Astrocyte (in vitro differentiated cells and primary cell): ENCODE data around the gene MYO1A. TPM values are rescaled to one million over a fixed set of nuclear protein-coding genes. Genes with fewer than 3 reads are reported as not detected.

Source experiments
- DNase-seq: peaks from one replicate; pipeline ENCODE4 v3.0.0-alpha.2; 2010; ENCODE audit warnings: low read depth
- FAIRE-seq: peaks from 2 replicates; lab custom pipeline; 2011; peaks lifted over from hg19 to GRCh38; lab: Jason Lieb, UNC
- H2AFZ ChIP-seq: 2 replicates; pipeline ENCODE4 v1.6.0; 2012; ENCODE audit warnings: low read depth, low read length, inconsistent platforms
- H3K27ac ChIP-seq: 2 replicates; pipeline ENCODE4 v1.5.1; 2011; ENCODE audit warnings: low read depth, low read length, inconsistent platforms
- H3K27me3 ChIP-seq: 2 replicates; pipeline ENCODE4 v1.6.0; 2011; ENCODE audit warnings: low read length, inconsistent platforms; ENCODE audit not compliant: insufficient read depth
- H3K36me3 ChIP-seq: 2 replicates; pipeline ENCODE4 v1.5.1; 2011; ENCODE audit warnings: low read length, inconsistent platforms; ENCODE audit not compliant: insufficient read depth
- H3K4me1 ChIP-seq: 2 replicates; pipeline ENCODE4 v1.5.1; 2011; ENCODE audit warnings: low read length, inconsistent platforms; ENCODE audit not compliant: insufficient read depth
- H3K4me2 ChIP-seq: 2 replicates; pipeline ENCODE4 v1.6.0; 2012; ENCODE audit warnings: low read length, inconsistent platforms
- H3K4me3 ChIP-seq: 2 replicates; pipeline ENCODE4 v1.5.1; 2011; ENCODE audit warnings: low read depth, mild to moderate bottlenecking, low read length, inconsistent platforms; ENCODE audit not compliant: insufficient read depth
- H3K79me2 ChIP-seq: 2 replicates; pipeline ENCODE4 v1.6.0; 2012; ENCODE audit warnings: mild to moderate bottlenecking, low read length, inconsistent platforms; ENCODE audit not compliant: insufficient read depth
- H3K9ac ChIP-seq: 2 replicates; pipeline ENCODE4 v1.6.0; 2012; ENCODE audit warnings: mild to moderate bottlenecking, low read length, inconsistent platforms
- H3K9me3 ChIP-seq: 2 replicates; pipeline ENCODE4 v1.5.1; 2012; ENCODE audit warnings: low read depth, mild to moderate bottlenecking, low read length, inconsistent platforms; ENCODE audit not compliant: insufficient read depth
- H4K20me1 ChIP-seq: 2 replicates; pipeline ENCODE4 v1.6.0; 2012; ENCODE audit warnings: low read length, inconsistent platforms; ENCODE audit not compliant: insufficient read depth
- H3K27ac Mint-ChIP-seq: one replicate; pipeline ENCODE4 v1.8.0; 2021; ENCODE audit warnings: mild to moderate bottlenecking, mixed read lengths; ENCODE audit not compliant: unreplicated experiment
- H3K27me3 Mint-ChIP-seq: one replicate; pipeline ENCODE4 v1.8.0; 2021; ENCODE audit warnings: low read depth, mixed read lengths; ENCODE audit not compliant: unreplicated experiment
- H3K36me3 Mint-ChIP-seq: one replicate; pipeline ENCODE4 v1.8.0; 2021; ENCODE audit warnings: low read depth, mixed read lengths; ENCODE audit not compliant: unreplicated experiment
- H3K4me1 Mint-ChIP-seq: one replicate; pipeline ENCODE4 v1.8.0; 2021; ENCODE audit warnings: low read depth, mixed read lengths; ENCODE audit not compliant: unreplicated experiment
- H3K4me3 Mint-ChIP-seq: one replicate; pipeline ENCODE4 v1.8.0; 2021; ENCODE audit warnings: mild to moderate bottlenecking, moderate library complexity, mixed read lengths; ENCODE audit not compliant: unreplicated experiment
- H3K9me3 Mint-ChIP-seq: one replicate; pipeline ENCODE4 v1.8.0; 2021; ENCODE audit warnings: mild to moderate bottlenecking, mixed read lengths; ENCODE audit not compliant: unreplicated experiment
- CTCF ChIP-seq: IDR thresholded peaks from 2 replicates; pipeline ENCODE4 v1.5.1; 2011; ENCODE audit warnings: low read depth, mild to moderate bottlenecking, inconsistent platforms, low read length, moderate library complexity; ENCODE audit not compliant: insufficient read depth
- EZH2 ChIP-seq: IDR thresholded peaks from 2 replicates; pipeline ENCODE4 v1.6.1; 2012; ENCODE audit warnings: mild to moderate bottlenecking, low read length, inconsistent platforms; ENCODE audit not compliant: insufficient read depth
- total RNA-seq: library from RNA; stranded (reverse); gene quantifications from 2 replicates; pipeline ENCODE4 v1.2.1, GENCODE V29; 2021

MYO1A gene
- total RNA-seq, 1 donor from 2014 or later: 0.34 TPM

- FAIRE-seq (no peak), DNase-seq (no peak)
- H3K4me3 Mint-ChIP-seq: peak overlapping the region; percentile 80
- TF ChIP-seq CTCF (no peak), EZH2 (no peak)
- no peaks in the 10 kb centered on the region for H3K27me3 ChIP-seq
- H3K4me3 ChIP-seq: no peak overlapping the region
- peaks cover 28% of the 10 kb centered on the region for H3K36me3 ChIP-seq
- no peaks in the 10 kb centered on the region for H3K27me3 Mint-ChIP-seq
- peaks cover 59% of the 10 kb centered on the region for H4K20me1 ChIP-seq
- no peak overlapping the region for H3K27ac ChIP-seq
- H3K4me1 Mint-ChIP-seq: peaks cover 45% of the 10 kb centered on the region
- H2AFZ ChIP-seq: no peak overlapping the region
- H3K4me2 ChIP-seq: peak overlapping the region; percentile 99
- peak overlapping the region; percentile 80 for H3K27ac Mint-ChIP-seq
- peaks cover 56% of the 10 kb centered on the region for H3K4me1 ChIP-seq
- H3K9me3 ChIP-seq: no peaks in the 10 kb centered on the region
- H3K79me2 ChIP-seq: peaks cover 54% of the 10 kb centered on the region
- H3K36me3 Mint-ChIP-seq: peaks cover 20% of the 10 kb centered on the region
- H3K9me3 Mint-ChIP-seq: no peaks in the 10 kb centered on the region
- peak overlapping the region; percentile 33 for H3K9ac ChIP-seq
Observed at GRCh38 chr12:57092529-57092862, 42.6 kb upstream of the MYO1A start.

GRCh38 chr12:57091638-57092528 is 42.0 kb upstream of the MYO1A start:
- peak overlapping the region; percentile 99 for H3K4me2 ChIP-seq
- H3K27ac Mint-ChIP-seq: peak overlapping the region; percentile 69
- H3K4me1 Mint-ChIP-seq: peaks cover 45% of the 10 kb centered on the region

More at GRCh38 chr12:57091638-57092528, 42.0 kb upstream of the MYO1A start:
- peaks cover 28% of the 10 kb centered on the region for H3K36me3 ChIP-seq
- H3K79me2 ChIP-seq: peaks cover 54% of the 10 kb centered on the region
- Mint-ChIP-seq H3K9me3 (no peaks in the 10 kb centered on the region), H3K27me3 (no peaks in the 10 kb centered on the region), H3K36me3 (peaks cover 18% of the 10 kb centered on the region), H3K4me3 (peak overlapping the region; percentile 80)
- H4K20me1 ChIP-seq: peaks cover 59% of the 10 kb centered on the region
- TF ChIP-seq CTCF (no peak), EZH2 (no peak)
- no peak overlapping the region for H2AFZ ChIP-seq
- FAIRE-seq (no peak), DNase-seq (no peak)
- no peak overlapping the region for H3K27ac ChIP-seq
- H3K27me3 ChIP-seq: no peaks in the 10 kb centered on the region
- H3K4me1 ChIP-seq: peaks cover 56% of the 10 kb centered on the region
- H3K9ac ChIP-seq: peak overlapping the region; percentile 94
- no peak overlapping the region for H3K4me3 ChIP-seq
- H3K9me3 ChIP-seq: no peaks in the 10 kb centered on the region
